Neural progenitor cell (in vitro differentiated cells): ENCODE data around the gene PLEK. TPM values are rescaled to one million over a fixed set of nuclear protein-coding genes. Genes with fewer than 3 reads are reported as not detected.

ENCODE experiments used
- DNase-seq: peaks from one replicate; pipeline ENCODE4 v3.0.0-alpha.2; 2016; ENCODE audit warnings: low spot score
- H2AFZ ChIP-seq: fragments of 200-600 bp; sonication (generic); replicated peaks from 2 replicates; pipeline ENCODE4 v1.6.1; 2016; ENCODE audit warnings: antibody characterized with exemption
- H3F3A ChIP-seq: fragments of 200-600 bp; sonication (generic); 2 replicates; pipeline ENCODE4 v1.6.1; 2016; ENCODE audit warnings: antibody characterized with exemption, low read depth
- H3K27ac ChIP-seq: fragments of 200-600 bp; sonication (generic); 2 replicates; pipeline ENCODE4 v1.5.1; 2016; ENCODE audit warnings: mild to moderate bottlenecking
- H3K27me3 ChIP-seq: fragments of 200-600 bp; sonication (generic); 2 replicates; pipeline ENCODE4 v1.6.1; 2016; ENCODE audit warnings: mild to moderate bottlenecking, moderate library complexity
- H3K36me3 ChIP-seq: fragments of 200-600 bp; sonication (generic); 2 replicates; pipeline ENCODE4 v1.5.1; 2016
- H3K4me1 ChIP-seq: fragments of 200-600 bp; sonication (generic); 2 replicates; pipeline ENCODE4 v1.6.1; 2016; ENCODE audit warnings: mixed run types
- H3K4me2 ChIP-seq: fragments of 200-600 bp; sonication (generic); 2 replicates; pipeline ENCODE4 v1.6.1; 2016
- H3K4me3 ChIP-seq: fragments of 200-600 bp; sonication (generic); 2 replicates; pipeline ENCODE4 v1.5.1; 2016
- H3K79me2 ChIP-seq: fragments of 200-600 bp; sonication (generic); 2 replicates; pipeline ENCODE4 v1.6.1; 2016; ENCODE audit warnings: low read depth
- H3K9ac ChIP-seq: fragments of 200-600 bp; sonication (generic); 2 replicates; pipeline ENCODE4 v1.6.1; 2016
- H3K9me3 ChIP-seq: fragments of 200-600 bp; sonication (generic); 2 replicates; pipeline ENCODE4 v1.5.1; 2016; ENCODE audit warnings: low read depth
- H4K20me1 ChIP-seq: fragments of 200-600 bp; sonication (generic); 2 replicates; pipeline ENCODE4 v1.6.1; 2016; ENCODE audit warnings: low read depth
- H3K27ac Mint-ChIP-seq: 3 replicates; pipeline ENCODE4 v1.8.0; 2021; ENCODE audit warnings: mixed read lengths
- H3K27me3 Mint-ChIP-seq: 2 replicates; pipeline ENCODE4 v1.8.0; 2022; ENCODE audit warnings: low read depth, mild to moderate bottlenecking, inconsistent platforms, moderate library complexity, mixed read lengths; ENCODE audit not compliant: insufficient read depth
- H3K36me3 Mint-ChIP-seq: 3 replicates; pipeline ENCODE4 v1.8.0; 2021; ENCODE audit warnings: mixed read lengths
- H3K4me1 Mint-ChIP-seq: 3 replicates; pipeline ENCODE4 v1.8.0; 2021; ENCODE audit warnings: mixed read lengths
- H3K4me3 Mint-ChIP-seq: 3 replicates; pipeline ENCODE4 v1.8.0; 2021; ENCODE audit warnings: mild to moderate bottlenecking, moderate library complexity, mixed read lengths
- H3K9me3 Mint-ChIP-seq: 3 replicates; pipeline ENCODE4 v1.8.0; 2020; ENCODE audit warnings: mixed read lengths
- CTCF ChIP-seq: fragments of 200-600 bp; sonication (generic); IDR thresholded peaks from 2 replicates; pipeline ENCODE4 v1.5.1; 2017; ENCODE audit warnings: antibody characterized with exemption, mild to moderate bottlenecking
- EZH2 ChIP-seq: fragments of 200-600 bp; sonication (generic); IDR thresholded peaks from 2 replicates; pipeline ENCODE4 v1.6.1; 2017; ENCODE audit warnings: antibody characterized with exemption, mild to moderate bottlenecking, moderate library complexity
- EZH2phosphoT487 ChIP-seq: fragments of 200-600 bp; sonication (generic); IDR thresholded peaks from 2 replicates; pipeline ENCODE4 v1.6.1; 2017; ENCODE audit warnings: antibody characterized with exemption
- total RNA-seq: library from RNA; depleted of rRNA; stranded (reverse); fragments of >200 nt; gene quantifications from 2 replicates; pipeline ENCODE4 v1.2.3, GENCODE V29; 2015; ENCODE audit warnings: low replicate concordance

PLEK gene
- total RNA-seq, 1 donor from 2014 or later = not detected

GRCh38 chr2:68434981-68435380 is 69.9 kb downstream of the PLEK start:
- Histone ChIP-seq H3K27ac (no peak overlapping the region), H2AFZ (no peak overlapping the region)
- no peak overlapping the region for H3K27ac Mint-ChIP-seq

GRCh38 chr2:68435615-68436014 is 70.5 kb downstream of the PLEK start:
- H3K4me1 Mint-ChIP-seq = no peaks in the 10 kb centered on the region
- H3K4me3 Mint-ChIP-seq = no peak overlapping the region
- H3K79me2 ChIP-seq = no peaks in the 10 kb centered on the region
- no peak overlapping the region for H2AFZ ChIP-seq
- H3K36me3 Mint-ChIP-seq = no peaks in the 10 kb centered on the region
- H3K36me3 ChIP-seq = no peaks in the 10 kb centered on the region
- no peaks in the 10 kb centered on the region for H3F3A ChIP-seq
- no peak overlapping the region for H3K27ac Mint-ChIP-seq
- H3K27ac ChIP-seq = no peak overlapping the region
- H3K27me3 Mint-ChIP-seq = peaks cover 5% of the 10 kb centered on the region
- H3K4me2 ChIP-seq = no peak overlapping the region
- no peaks in the 10 kb centered on the region for H4K20me1 ChIP-seq
- no peaks in the 10 kb centered on the region for H3K9me3 Mint-ChIP-seq
- no peaks in the 10 kb centered on the region for H3K9me3 ChIP-seq
- no peak overlapping the region for H3K9ac ChIP-seq
- H3K4me1 ChIP-seq = no peaks in the 10 kb centered on the region
- DNase-seq = no peak
- no peak overlapping the region for H3K4me3 ChIP-seq
- H3K27me3 ChIP-seq = no peaks in the 10 kb centered on the region
- no peak for TF ChIP-seq EZH2phosphoT487
- TF ChIP-seq EZH2 = no peak
- TF ChIP-seq CTCF = no peak

More at GRCh38 chr2:68434981-68435380, 69.9 kb downstream of the PLEK start:
- H3K4me2 ChIP-seq = no peak overlapping the region
- H3K27me3 ChIP-seq = no peaks in the 10 kb centered on the region
- no peak for DNase-seq
- Mint-ChIP-seq H3K36me3 (no peaks in the 10 kb centered on the region), H3K27me3 (peaks cover 5% of the 10 kb centered on the region), H3K4me1 (no peaks in the 10 kb centered on the region), H3K9me3 (no peaks in the 10 kb centered on the region), H3K4me3 (no peak overlapping the region)
- no peaks in the 10 kb centered on the region for H4K20me1 ChIP-seq
- H3K79me2 ChIP-seq = no peaks in the 10 kb centered on the region
- H3K9me3 ChIP-seq = no peaks in the 10 kb centered on the region
- H3F3A ChIP-seq = no peaks in the 10 kb centered on the region
- no peaks in the 10 kb centered on the region for H3K4me1 ChIP-seq
- no peak overlapping the region for H3K9ac ChIP-seq
- TF ChIP-seq CTCF = no peak
- TF ChIP-seq EZH2 = no peak
- TF ChIP-seq EZH2phosphoT487 = no peak
- no peak overlapping the region for H3K4me3 ChIP-seq
- no peaks in the 10 kb centered on the region for H3K36me3 ChIP-seq

GRCh38 chr2:68436270-68436669 is 71.2 kb downstream of the PLEK start:
- peak overlapping the region; percentile 5 for H2AFZ ChIP-seq
- no peak overlapping the region for H3K4me2 ChIP-seq

More at GRCh38 chr2:68436270-68436669, 71.2 kb downstream of the PLEK start:
- Mint-ChIP-seq H3K27me3 (peaks cover 5% of the 10 kb centered on the region), H3K4me1 (no peaks in the 10 kb centered on the region), H3K9me3 (no peaks in the 10 kb centered on the region), H3K27ac (no peak overlapping the region), H3K36me3 (no peaks in the 10 kb centered on the region), H3K4me3 (no peak overlapping the region)
- Histone ChIP-seq H3K9me3 (no peaks in the 10 kb centered on the region), H3K4me1 (no peaks in the 10 kb centered on the region), H3K9ac (no peak overlapping the region), H3K4me3 (no peak overlapping the region), H3K79me2 (no peaks in the 10 kb centered on the region), H3F3A (no peaks in the 10 kb centered on the region), H3K36me3 (no peaks in the 10 kb centered on the region), H3K27ac (no peak overlapping the region), H3K27me3 (no peaks in the 10 kb centered on the region), H4K20me1 (no peaks in the 10 kb centered on the region)
- DNase-seq = no peak
- TF ChIP-seq EZH2phosphoT487 = no peak
- no peak for TF ChIP-seq CTCF
- no peak for TF ChIP-seq EZH2
